NOMO-1 treated with dmso at 0.1 percent for 144 hours (cell line): Measurements from ENCODE around the gene SEPTIN12.
"Not testable (repeated sequence)": the region's sequence is repeated elsewhere in the genome, so short reads cannot be mapped to it uniquely, and the experiment has no call there.

Experiments used
- DNase-seq: peaks from one replicate; lab custom pipeline; 2025; ENCODE audit not compliant: unreplicated experiment; lab: John Stamatoyannopoulos, UW

The SEPTIN12 gene

DNA sequence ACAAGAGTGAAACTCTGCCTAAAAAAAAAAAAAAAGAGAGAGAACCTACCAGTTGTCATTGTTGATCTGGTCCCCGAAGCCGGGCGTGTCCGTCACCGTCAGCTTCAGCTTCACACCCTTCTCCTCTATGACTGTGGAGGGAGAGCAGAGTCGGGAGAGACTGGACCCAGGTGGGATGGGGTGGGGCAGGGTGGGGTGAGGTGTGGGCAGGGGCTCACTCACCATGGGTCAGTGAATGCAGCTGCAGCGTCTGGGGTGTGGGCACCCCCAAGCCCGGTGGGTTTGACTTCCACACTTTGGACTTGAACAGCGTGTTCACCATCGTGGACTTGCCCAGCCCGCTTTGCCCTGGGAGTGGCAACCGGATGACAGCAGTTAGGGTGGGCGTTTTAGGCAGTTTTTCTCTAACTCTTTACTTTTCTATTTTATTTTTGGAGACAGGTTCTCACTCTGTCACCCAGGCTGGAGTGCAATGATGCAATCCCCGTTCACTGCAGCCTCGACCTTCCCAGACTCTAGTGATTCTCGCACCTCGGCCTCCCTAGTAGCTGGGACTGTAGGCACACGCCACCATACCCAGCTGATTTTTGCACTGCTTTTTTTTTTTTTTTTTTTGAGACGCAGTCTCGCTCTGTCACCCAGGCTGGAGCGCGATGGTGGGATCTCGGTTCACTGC, 2.2 kb downstream of the SEPTIN12 start:
- DNase-seq: no peak

DNA sequence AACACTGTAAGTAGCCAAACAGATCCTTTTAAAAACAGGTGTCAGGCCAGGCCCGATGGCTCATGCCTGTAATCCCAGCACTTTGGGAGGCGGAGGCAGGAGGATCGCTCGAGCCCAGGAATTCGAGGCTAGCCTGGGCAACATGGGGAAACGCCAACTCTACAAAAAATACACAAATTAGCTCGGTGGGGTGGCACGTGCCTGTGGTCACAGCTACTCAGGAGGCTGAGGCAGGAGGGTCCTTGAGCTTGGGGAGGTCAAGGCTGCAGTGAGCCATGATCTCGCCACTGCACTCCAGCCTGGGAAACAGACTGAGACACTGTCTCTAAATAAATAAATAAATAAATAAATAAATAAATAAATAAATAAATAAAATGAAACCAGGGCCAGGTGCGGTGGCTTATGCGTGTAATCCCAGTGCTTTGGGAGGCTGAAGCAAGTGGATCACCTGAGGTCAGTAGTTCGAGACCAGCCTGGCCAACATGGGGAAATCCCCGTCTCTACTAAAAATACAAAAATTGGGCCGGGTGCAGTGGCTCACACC, 3.6 kb downstream of the SEPTIN12 start:
- DNase-seq: not testable (repeated sequence)

DNA sequence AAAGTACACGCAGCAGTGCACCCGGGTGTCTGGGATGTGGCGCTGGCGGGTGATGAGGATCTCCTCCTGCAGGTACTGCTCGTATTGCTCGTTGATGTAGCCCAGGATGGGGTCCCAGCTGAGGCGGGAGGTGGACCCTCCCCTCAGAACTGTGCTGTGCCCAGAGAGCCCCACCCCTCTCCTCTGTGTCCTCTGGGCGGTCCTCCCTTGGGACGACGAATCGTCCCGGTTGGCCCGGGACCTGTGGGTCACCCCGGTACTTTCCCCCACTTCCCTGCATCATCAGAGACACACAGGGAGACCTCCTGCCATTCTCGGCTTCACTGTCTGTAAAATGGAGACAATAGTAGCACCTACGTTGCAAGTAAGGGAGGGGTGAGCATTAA, 4.2 kb downstream of the SEPTIN12 start:
- no peak for DNase-seq

DNA sequence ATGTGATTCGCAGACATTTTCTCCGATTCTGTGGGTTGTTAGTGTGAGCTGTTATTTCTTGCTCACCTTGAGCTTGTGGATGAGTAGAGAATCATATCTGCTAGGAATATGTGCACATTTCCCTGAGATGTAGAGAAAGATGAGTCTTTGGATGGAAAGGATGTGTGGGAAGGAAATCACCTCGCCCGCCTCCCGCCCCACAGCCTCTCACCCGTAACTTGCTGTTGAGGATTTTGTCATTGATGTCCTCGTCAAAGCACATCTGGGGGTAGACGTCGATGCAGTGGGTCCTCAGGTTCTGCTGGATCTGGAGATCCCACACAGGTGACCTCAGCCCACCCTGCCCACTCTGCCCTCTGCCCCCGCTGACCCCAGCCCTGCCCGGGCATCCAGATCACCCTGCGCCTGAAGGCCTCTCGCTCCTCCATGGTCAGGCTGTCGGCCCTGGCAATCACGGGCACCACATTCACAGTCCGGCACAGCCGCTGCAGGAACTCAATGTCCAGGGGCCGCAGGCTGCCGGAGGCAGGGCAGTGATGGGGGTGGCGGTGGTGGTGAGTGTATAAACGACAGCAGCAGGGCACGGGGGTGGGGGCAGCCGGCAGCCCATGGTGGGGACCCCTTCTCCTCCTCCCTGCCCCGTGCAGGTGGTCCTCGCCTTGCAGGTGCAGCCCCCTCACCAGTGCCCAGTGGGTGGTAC, 4.7 kb downstream of the SEPTIN12 start:
- no peak for DNase-seq

DNA sequence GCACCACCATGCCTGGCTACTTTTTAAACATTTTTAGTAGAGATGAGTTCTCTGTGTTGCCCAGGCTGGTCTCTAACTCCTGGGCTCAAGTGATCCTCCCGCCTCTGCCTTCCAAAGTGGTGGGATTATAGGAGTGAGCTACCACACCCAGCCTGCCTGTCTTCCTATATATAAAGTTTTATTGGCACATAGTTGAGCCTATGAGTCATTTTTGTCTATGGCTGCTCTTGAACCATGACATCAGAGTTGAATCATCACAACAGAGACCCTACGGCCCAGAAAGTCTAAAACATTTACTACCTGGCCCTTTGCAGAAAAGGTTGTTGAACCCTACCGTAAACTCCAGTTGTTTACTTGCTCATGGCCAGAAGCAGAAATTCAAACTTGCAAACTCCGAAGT, 7.9 kb downstream of the SEPTIN12 start:
- no peak for DNase-seq

DNA sequence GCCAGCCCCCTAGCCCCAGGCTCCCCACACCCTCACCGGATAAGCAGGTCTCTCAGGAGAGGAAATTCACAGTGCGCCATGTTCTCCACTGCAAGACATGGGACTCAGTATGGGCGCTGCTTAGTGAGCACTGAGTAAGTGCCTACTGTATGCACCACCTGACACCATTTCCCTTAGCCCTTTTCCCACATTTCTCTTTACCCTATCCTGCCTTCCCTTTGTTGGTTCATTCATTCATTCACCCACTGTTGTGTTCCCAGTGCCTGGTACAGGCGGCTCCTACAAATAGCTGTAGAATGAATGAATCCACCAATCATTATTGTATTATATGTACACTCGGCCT, 10.1 kb downstream of the SEPTIN12 start:
- no peak for DNase-seq

DNA sequence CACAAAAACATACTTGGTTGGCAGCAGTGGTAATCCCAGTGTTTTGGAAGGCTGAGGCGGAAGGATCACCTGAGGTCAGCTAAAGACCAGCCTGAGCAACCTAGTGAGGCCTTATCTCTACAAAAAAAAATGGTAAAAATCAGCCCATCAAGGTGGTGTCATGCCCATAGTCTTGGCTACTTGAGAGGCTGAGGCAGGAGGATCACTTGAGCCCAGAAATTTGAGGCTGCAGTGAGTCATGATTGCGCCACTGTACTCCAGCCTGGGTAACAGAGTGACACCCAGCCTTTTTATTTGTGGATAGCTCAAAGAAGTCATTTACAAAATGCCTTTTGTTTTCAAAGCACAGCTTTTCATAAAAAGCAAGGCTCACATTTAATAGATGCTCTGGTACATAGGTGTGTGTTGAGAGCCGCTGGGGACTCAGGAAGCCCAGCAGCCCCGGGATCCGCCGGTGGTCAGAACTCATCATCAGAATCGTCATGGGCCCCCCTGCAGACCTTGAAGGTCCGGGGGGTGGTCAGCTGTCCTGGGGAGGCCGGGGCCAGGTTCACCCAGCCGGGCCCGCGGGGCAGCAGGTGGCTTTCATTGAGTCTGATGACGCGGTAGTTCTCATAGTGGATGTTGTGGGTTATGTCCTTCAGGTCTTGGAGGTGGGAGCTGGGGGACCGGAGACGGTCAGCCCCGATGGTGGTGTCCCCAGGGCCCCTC, 10.7 kb downstream of the SEPTIN12 start:
- DNase-seq: no peak

DNA sequence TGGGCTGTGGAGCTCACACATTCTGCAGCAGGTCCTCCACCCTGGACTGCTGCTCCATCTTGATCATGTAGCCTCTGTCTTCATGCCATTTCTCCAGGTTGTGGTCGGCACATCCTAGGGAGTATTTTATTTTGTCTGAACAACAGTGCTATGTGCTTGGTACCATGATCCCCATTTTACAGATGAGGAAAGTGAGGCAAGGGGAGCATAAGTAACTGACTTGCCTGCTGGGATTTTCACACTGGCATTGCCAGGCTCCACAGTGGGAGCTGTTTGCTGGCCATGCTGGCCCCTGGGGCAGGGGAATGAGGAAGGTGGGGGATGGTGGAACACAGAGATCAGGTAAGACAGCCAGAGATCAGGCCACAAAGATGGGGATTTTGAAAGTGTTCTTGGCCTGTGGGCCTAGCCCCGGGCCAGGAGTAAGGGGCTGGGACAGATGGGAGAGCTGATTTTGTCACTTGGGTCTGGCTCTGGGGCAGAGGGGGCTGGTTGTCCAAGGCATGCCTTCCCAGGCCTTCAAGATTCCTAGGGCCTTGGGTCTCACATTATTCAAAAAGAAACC, 11.9 kb downstream of the SEPTIN12 start:
- no peak for DNase-seq

DNA sequence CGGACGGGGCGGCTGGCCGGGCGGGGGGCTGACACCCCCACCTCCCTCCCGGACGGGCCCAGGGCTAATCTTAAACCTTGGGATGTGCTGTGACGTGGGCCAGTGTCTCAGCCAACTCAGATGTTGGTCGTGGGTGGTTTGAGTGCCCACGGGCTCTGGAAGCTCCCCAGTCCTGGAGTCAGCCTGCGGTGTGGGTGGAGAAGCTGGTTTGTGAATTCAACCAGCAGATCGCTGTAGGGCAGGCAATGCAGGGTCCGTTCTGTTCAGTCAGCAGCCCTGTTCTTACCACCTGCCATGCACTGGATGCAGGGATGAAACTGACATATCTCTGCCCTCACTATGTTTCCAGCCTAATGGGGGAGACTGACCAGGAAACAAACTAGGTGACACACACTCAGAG, 13.1 kb downstream of the SEPTIN12 start:
- no peak for DNase-seq

DNA sequence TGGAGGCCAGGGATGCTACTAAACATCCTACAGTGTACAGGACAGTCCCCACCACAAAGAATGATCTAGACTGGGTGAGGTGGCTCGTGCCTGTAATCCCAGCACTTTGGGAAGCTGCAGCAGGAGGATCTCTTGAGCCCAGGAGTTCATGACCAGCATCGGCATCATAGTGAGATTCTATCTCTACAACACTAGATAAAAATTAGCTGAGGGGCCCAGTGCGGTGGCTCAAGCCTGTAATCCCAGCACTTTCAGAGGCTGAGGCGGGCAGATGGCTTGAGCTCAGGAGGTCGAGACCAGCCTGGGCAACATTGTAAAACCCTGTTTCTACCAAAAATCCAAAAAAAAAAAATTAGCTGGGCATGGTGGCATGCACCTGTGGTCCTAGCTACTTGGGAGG, 15.8 kb downstream of the SEPTIN12 start:
- DNase-seq: no peak

DNA sequence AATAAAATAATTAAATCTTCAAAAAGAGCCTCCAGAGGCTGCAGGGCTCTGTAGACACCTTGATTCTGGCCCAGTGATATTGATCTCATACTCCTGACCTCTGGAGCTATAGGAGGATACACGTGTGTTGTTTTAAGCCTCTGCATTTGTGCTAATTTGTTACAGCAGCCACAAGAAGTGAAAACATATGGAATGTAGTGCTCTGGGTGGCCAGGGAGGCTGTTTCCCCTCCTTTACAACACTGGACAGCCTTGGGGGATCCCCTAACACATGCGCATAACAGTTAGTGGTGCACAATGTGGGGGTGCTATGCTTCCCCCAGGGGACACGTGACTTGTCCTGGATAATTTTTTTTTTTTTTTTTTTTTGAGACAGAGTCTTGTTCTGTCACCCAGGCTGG, 16.5 kb downstream of the SEPTIN12 start:
- DNase-seq: no peak

DNA sequence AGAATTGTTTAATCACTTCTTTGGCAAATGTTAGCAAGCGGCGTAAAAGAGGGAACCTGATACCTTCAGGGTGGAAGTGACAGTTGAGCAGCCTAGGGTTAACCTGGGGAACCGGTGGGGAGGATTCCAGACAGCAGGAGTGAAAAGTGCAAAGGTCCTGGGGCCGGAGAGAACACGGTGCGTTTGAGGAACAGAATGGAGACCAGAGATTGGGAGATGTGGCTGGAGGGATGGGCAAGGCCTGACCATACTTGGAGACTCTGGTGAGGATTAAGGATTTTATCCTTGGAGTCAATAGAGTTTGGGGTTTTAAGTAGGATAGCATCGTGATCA, 18.9 kb downstream of the SEPTIN12 start:
- DNase-seq: no peak

DNA sequence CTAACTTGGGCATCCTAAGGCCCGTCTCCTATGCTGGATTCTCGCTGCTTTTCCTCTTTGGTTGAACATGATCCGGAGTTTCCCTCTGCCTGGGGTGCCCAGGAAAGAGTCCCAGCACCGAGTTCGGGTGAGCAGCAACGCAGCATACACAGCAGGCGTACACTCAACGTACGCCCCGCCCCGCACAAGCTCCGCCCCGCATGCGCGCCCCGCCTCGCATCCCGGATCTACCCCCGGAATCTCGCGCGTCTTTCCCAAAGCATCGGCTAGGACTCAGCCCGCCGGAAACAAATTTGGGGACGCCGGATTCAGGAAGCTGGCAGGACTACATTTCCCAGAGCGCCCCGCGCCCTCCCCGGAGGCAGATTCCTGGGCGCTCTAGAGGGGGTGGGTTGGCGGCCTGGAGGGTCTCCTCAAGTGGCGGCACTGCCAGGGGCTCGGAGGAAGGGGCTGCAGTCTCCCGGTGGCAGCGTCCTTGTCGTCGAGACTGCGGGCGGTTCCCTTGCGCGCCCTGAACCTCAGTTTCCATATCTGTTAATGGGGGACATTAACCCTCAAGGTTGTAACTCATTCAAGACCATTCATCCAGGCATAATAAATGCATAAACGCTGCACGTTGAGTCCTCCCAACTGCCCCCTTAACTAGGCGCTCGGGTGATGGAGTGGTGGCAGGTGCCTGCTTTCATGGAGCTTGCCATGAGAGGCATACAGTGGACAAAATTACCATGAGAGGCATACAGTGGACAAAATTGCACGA, 19.4 kb downstream of the SEPTIN12 start:
- peak; percentile 75 for DNase-seq

DNA sequence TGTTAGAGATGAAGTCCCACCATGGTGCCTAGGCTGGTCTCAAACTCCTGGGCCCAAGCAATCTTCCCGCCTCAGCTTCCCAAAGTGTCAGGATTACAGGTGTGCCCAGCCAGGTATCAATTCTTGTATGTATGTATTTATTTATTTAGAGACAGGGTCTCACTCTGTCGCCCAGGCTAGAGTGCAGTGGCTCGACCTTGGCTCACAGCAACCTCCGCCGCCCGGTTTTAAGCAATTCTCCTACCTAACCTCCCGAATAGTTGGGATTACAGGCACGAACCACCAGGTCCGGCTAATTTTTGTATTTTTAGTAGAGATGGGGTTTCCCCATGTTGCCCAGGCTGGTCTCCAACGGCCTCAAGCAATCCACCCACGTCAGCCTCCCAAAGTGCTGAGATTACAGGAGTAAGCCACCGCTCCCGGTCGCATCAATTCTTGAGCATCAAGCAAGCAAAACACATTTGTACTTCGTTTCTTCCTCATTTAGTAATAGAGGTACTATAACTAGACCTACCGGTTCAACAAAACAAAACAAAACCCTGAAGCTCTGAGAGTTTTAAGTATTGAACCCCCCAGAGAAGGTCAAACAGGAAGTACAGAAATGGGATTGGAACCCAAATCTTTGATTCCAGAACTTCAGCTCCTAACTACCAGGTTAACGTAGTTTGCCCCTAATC, 20.1 kb downstream of the SEPTIN12 start:
- peak; percentile 41 for DNase-seq

DNA sequence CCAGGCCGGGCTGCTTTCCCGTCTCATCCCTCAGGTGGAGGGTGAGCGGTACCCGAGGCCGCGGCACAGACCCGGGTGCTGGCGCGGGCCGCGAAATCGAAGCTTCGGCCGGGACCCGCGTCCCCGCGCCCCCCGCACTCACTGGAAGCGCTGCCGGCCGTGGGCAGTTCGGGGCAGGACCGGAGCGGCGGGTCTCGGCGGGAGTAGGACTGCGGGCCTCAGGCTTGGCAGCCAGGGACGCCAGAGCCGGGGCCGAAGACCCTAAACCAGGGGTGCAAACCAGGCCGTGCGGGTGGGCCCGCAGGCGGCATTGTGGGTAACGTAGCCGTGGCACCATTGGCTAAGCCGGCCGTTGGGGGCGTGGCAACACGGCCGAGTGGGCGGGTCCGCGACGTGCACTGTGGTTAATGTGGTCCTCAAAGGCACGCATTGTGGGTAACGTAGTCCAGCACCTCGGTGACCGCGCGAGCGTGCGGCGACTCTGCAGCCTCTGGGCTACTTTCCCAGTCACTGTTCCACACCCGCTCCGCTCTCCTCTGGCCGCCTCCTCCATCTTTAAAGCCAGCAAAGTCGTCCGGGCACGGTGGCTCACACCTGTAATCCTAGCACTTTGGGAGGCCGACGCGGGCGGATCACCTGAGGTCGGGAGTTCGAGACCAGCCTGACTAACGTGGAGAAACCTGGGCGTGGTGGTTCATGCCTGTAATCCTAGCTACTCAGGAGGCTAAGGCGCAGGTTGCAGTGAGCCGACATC, 21.1 kb downstream of the SEPTIN12 start, which contains the start of gene ZNF500:
TSS of gene ZNF500 (minus strand) at position 288 of the 754 bp plus-strand sequence. CDS start 1,184 bp downstream, outside the sequence.
- peak; percentile 85 for DNase-seq

DNA sequence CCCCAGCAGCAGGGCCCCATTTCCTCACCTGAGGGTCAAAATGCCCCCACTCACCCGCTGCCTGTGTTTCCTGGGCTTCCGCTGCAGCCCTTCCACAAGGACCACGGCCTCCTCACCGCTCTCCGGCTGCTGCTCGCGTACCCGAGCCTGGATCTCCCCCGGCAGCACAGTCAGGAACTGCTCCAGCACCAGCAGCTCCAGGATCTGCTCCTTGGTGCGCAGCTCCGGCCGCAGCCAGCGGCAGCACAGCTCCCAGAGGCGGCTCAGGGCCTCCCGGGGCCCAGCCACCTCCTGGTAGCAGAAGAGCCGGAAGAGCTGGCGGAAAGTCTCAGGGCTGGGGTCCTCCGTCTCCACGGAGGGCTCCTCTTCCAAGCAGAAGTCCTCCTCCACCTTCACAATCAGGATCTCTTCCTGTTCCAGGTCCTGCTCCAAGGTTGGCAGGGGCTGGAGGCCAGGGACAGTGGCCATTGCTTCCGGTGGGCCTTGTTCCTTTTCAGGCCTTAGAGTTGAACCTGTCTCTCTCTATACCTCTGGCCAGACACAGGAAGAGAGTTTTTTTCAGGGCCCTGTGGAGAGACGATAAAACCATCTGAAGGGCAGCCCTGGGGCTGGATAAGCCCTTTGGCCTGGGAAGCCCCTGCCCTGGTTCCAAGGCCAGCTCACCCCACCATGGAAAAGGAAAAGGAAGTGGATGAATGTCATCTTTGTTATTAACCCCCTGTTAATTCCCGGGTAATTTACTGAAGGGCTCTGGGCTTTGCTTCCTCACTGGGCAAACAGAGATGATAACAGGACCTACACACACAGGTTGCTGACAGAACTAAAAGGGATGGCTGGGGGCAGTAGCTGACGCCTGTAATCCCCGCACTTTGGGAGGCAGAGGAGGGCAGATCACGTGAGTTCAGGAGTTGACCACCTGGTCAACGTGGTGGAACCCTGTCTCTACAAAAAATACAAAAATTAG, 22.4 kb downstream of the SEPTIN12 start:
- DNase-seq: no peak

DNA sequence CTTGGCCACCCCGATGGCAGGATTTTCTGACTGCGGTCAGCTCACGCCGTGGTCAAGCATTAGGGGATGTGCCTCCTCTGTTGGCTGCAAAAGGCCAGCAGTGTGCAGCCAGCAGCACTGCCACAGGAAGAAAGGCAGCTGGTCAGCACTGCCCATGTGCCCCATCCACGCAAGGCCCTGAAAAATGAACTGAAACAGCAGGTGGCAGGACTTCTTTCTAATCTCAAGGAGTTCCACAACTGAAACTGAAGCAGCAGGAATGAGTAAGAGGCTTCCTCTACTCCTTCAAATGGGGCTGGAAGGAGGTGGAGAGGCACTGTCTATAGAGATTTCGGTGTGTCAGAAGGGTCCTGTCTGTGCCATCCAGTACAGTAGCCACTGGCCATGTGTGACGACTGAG, 24.4 kb downstream of the SEPTIN12 start:
- DNase-seq: no peak

DNA sequence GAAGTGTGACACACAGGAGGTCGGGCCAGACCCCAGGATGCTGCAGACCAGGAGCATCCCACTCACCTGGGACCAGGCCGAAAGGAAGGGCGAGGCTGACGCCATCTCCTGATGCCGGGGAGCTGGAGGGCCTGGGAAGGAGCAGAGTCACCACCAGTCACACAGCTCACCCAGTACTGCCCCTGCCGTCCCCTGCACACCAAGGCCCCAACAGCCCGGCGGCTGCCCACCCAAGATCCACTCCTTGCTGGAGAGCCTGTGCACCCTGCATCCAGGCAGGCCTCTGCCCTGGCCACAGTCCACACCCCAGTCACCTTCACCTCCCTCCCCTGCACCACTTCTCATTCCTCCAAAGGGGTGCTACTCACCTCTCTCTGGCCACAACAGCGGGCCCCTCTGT, 25.9 kb downstream of the SEPTIN12 start:
- no peak for DNase-seq
